HepG2 (cell line): ENCODE results near the gene RBM3. TPM values are rescaled to one million over a fixed set of nuclear protein-coding genes. Genes with fewer than 3 reads are reported as not detected.

Source experiments
- ATAC-seq: fragments of 200-7000 bp; cut with Tn5 transposase; 3 replicates; pipeline ENCODE4 v1.9.1; 2020; ENCODE audit warnings: mild to moderate bottlenecking, moderate library complexity
- BruUV-seq: library from RNA; stranded (reverse); fragments of 400-500 nt; replicated peaks from 2 replicates; lab custom pipeline; 2021; lab: Mats Ljungman, UMichigan
- CTCF ChIA-PET: fragments of 300-600 bp; formaldehyde crosslinking; extraction: SDS; loops from one replicate; lab custom pipeline; 2021; ENCODE audit warnings: low total read pairs, inconsistent platforms, low intra/inter-chr PET ratio; lab: Yijun Ruan, JAX
- POLR2A ChIA-PET: fragments of 350-600 bp; sonication (Branson Sonifier 250); formaldehyde crosslinking; loops from one replicate; lab custom pipeline; 2020; ENCODE audit warnings: antibody characterized with exemption, inconsistent platforms; lab: Yijun Ruan, JAX
- DNase-seq: peaks from one replicate; pipeline ENCODE4 v3.0.0-alpha.2; 2015; ENCODE audit warnings: low spot score
- FAIRE-seq: peaks from 3 replicates; lab custom pipeline; 2011; peaks lifted over from hg19 to GRCh38; lab: Jason Lieb, UNC
- H2AFZ ChIP-seq: one replicate; pipeline ENCODE4 v1.6.1; 2011; ENCODE audit warnings: low read length, inconsistent platforms
- H3K27ac ChIP-seq: fragments of 300-600 bp; 3 replicates; pipeline ENCODE4 v1.8.0; 2011; ENCODE audit warnings: mixed run types, mild to moderate bottlenecking, mixed read lengths, low read length, inconsistent platforms; ENCODE audit not compliant: insufficient read depth; ENCODE audit errors: extremely low read length
- H3K27me3 ChIP-seq, 2 experiments: fragments of 200-600 bp in 1 of 2; 2 replicates in 1 of 2; 3 replicates in 1 of 2; pipeline versions ENCODE4 v1.6.0 to v1.8.0; 2011; ENCODE audit warnings: low read length in 2 of 2, mild to moderate bottlenecking in 2 of 2, moderate library complexity in 2 of 2, inconsistent platforms in 1 of 2; ENCODE audit not compliant: insufficient read depth in 2 of 2, control insufficient read depth in 1 of 2
- H3K36me3 ChIP-seq, 2 experiments: fragments of 200-600 bp in 1 of 2; replicated peaks in 1 of 2; 2 replicates in 1 of 2; 3 replicates in 1 of 2; pipeline versions ENCODE4 v1.5.1 to v1.8.0; 2011; ENCODE audit warnings: low read length in 2 of 2, inconsistent platforms in 1 of 2; ENCODE audit not compliant: insufficient read depth in 2 of 2, control insufficient read depth in 1 of 2
- H3K4me1 ChIP-seq: 2 replicates; pipeline ENCODE4 v1.5.1; 2012; ENCODE audit warnings: low read length, inconsistent platforms; ENCODE audit not compliant: insufficient read depth
- H3K4me2 ChIP-seq: 2 replicates; pipeline ENCODE4 v1.6.0; 2011; ENCODE audit warnings: low read depth, low read length, inconsistent platforms
- H3K4me3 ChIP-seq, 3 experiments: fragments of 200-600 bp in 1 of 3; sonication (generic), shearing (Covaris generic) in 1 of 3; replicated peaks in 1 of 3; 2 replicates each; pipeline ENCODE4 v1.5.1; 2011 to 2016; ENCODE audit warnings: low read length in 3 of 3, inconsistent platforms in 2 of 3, low read depth in 2 of 3, mild to moderate bottlenecking in 2 of 3, control low read depth in 1 of 3, mixed read lengths in 1 of 3; ENCODE audit not compliant: insufficient read depth in 1 of 3
- H3K79me2 ChIP-seq: one replicate; pipeline ENCODE4 v1.6.1; 2011; ENCODE audit warnings: low read length, inconsistent platforms; ENCODE audit not compliant: insufficient read depth
- H3K9ac ChIP-seq: 2 replicates; pipeline ENCODE4 v1.6.0; 2011; ENCODE audit warnings: mild to moderate bottlenecking, low read depth, low read length, inconsistent platforms; ENCODE audit not compliant: insufficient read depth
- H3K9me3 ChIP-seq: 2 replicates; pipeline ENCODE4 v1.5.1; 2012; ENCODE audit warnings: mild to moderate bottlenecking, low read length
- H4K20me1 ChIP-seq: 2 replicates; pipeline ENCODE4 v1.6.0; 2011; ENCODE audit warnings: inconsistent platforms, mild to moderate bottlenecking, low read length, moderate library complexity; ENCODE audit not compliant: insufficient read depth
- ASH2L ChIP-seq: fragments of 300-600, 200-600 bp; sonication (generic); IDR thresholded peaks from 2 replicates; pipeline ENCODE4 v1.7.0; 2017; ENCODE audit warnings: low read depth, mild to moderate bottlenecking, moderate library complexity, mixed read lengths, low read length; ENCODE audit not compliant: insufficient read length
- FOXK2 ChIP-seq: fragments of 450-650 bp; IDR thresholded peaks from 2 replicates; pipeline ENCODE4 v1.6.1; 2016
- HNRNPLL ChIP-seq: fragments of 200-400 bp; formaldehyde crosslinking; IDR thresholded peaks from 2 replicates; pipeline ENCODE4 v1.6.1; 2017; ENCODE audit warnings: mild to moderate bottlenecking, low read depth, low read length; ENCODE audit not compliant: poor library complexity, severe bottlenecking
- JUNB ChIP-seq: sonication (generic); formaldehyde crosslinking; IDR thresholded peaks from 2 replicates; pipeline ENCODE4 v1.8.0; 2022; ENCODE audit warnings: missing genetic modification reagents, mild to moderate bottlenecking, borderline replicate concordance
- KMT2B ChIP-seq: IDR thresholded peaks from 2 replicates; pipeline ENCODE4 v1.6.1; 2016; ENCODE audit warnings: missing genetic modification reagents, missing compliant biosample characterization
- MAZ ChIP-seq, 2 experiments: sonication (generic) in 1 of 2; formaldehyde crosslinking in 1 of 2; IDR thresholded peaks; 2 replicates each; pipeline versions ENCODE4 v1.5.0 to v1.6.1; 2012 to 2020; ENCODE audit warnings: low read depth in 2 of 2, mild to moderate bottlenecking in 2 of 2, borderline replicate concordance in 1 of 2, improper control_type of control experiment in 1 of 2, low read length in 1 of 2, missing genetic modification reagents in 1 of 2, moderate library complexity in 1 of 2
- ZFP91 ChIP-seq: sonication (generic); formaldehyde crosslinking; IDR thresholded peaks from 2 replicates; pipeline ENCODE4 v1.9.0; 2022; ENCODE audit warnings: missing genetic modification reagents, mild to moderate bottlenecking, borderline replicate concordance
- ZFX ChIP-seq: sonication (generic); formaldehyde crosslinking; IDR thresholded peaks from 2 replicates; pipeline ENCODE4 v1.4.0; 2020; ENCODE audit warnings: mild to moderate bottlenecking, low read depth, missing genetic modification reagents, moderate library complexity
- ZNF230 ChIP-seq: sonication (generic); formaldehyde crosslinking; IDR thresholded peaks from 2 replicates; pipeline ENCODE4 v1.4.0; 2020; ENCODE audit warnings: mild to moderate bottlenecking, missing genetic modification reagents
- ZNF382 ChIP-seq: sonication (generic); formaldehyde crosslinking; IDR thresholded peaks from 2 replicates; pipeline ENCODE4 v1.5.0; 2020; ENCODE audit warnings: missing genetic modification reagents, mild to moderate bottlenecking, borderline replicate concordance
- WGBS: methylation state at CpG from one replicate; pipeline ENCODE4 v1.1.6; 2017; ENCODE audit warnings: low lambda C conversion rate; 5-methylcytosine and 5-hydroxymethylcytosine counted together
- in situ Hi-C: cut with HindIII; loops from 2 replicates; pipeline ENCODE4 v1.10.0; 2017; ENCODE audit warnings: low pct_unique_long_range_greater_than_20kb; ENCODE audit not compliant: extremely low pct_ligation_motif_present
- intact Hi-C: fragments of 100-400 bp; cut with micrococcal nuclease; formaldehyde crosslinking; loops from one replicate; pipeline ENCODE4 v1.10.0; 2022; ENCODE audit not compliant: unreplicated experiment
- polyA plus RNA-seq, 8 experiments: library from polyadenylated mRNA; depleted of rRNA in 3 of 8; stranded (reverse) in 7 of 8; unstranded in 1 of 8; fragments of >200 nt; fragmentation: Illumina TruSeq in 4 of 8; extraction: Trizol in 4 of 8; gene quantifications; 2 replicates each; pipeline versions ENCODE4 v1.2.1 to v1.2.3, GENCODE V29; 2011 to 2016; ENCODE audit warnings: low read depth in 4 of 8, missing spikeins in 1 of 8, mixed read lengths in 1 of 8; ENCODE audit not compliant: insufficient read depth in 1 of 8
- total RNA-seq, 5 experiments: library from RNA; depleted of rRNA; stranded (reverse); fragments of >200 nt; fragmentation: Illumina TruSeq; extraction: Trizol; gene quantifications; 2 replicates each; pipeline ENCODE4 v1.2.3, GENCODE V29; 2016; ENCODE audit warnings: low read depth in 1 of 5
- TF ChIP-seq, protein P1 (sequence below): sonication (generic); formaldehyde crosslinking; IDR thresholded peaks from 2 replicates; pipeline ENCODE4 v1.8.0; 2022; ENCODE audit warnings: low read depth, missing genetic modification reagents

Gene RBM3
- total and polyA plus RNA-seq, 2 of the 13 experiments (the other 11 are each of a cell fraction or from before 2014, with no cell fraction given): 123 to 182 TPM

GRCh38 chrX:48540028-48540375 is 34.3 kb upstream of the RBM3 start:
- POLR2A ChIA-PET: interaction anchor here (1.0 to 3.1 kb wide), 6 partner anchors 9 to 1893 kb away, joined by 3 to 28 read pairs (median 5); partner anchors contain the start of genes EBP and RBM3
- DNase-seq (peak; percentile 8), ATAC-seq (peak; percentile 63), FAIRE-seq (no peak)
- Histone ChIP-seq H3K27me3 (no peaks in the 10 kb centered on the region), H3K4me3 (peak overlapping the region; percentile 54 to 75 (median 69); a peak in 5 of 6 replicates), H3K9me3 (no peaks in the 10 kb centered on the region), H3K9ac (peak overlapping the region; percentile 64), H3K79me2 (peaks cover 10% of the 10 kb centered on the region), H3K36me3 (no peaks in the 10 kb centered on the region; a peak in 1 of 5 replicates), H3K4me2 (peak overlapping the region; percentile 74), H3K4me1 (peaks cover 26% of the 10 kb centered on the region), H3K27ac (peak overlapping the region; percentile 54), H2AFZ (no peak overlapping the region), H4K20me1 (no peaks in the 10 kb centered on the region)
- 29% methylated on average over 12 of the region's 12 CpGs for WGBS
- TF ChIP-seq ZFX (CRISPR knock-in tag): peak; percentile 25; the same call in 1 of the 2 replicates
- 0 out of 2 replicates have a peak, but pooled peaks have one; percentile 11 for TF ChIP-seq ZNF230
- no peak for TF ChIP-seq MAZ (IDR thresholded peaks at IDR 0.05; ENCODE audit: borderline replicate concordance, low read depth, low read length)
- TF ChIP-seq MAZ (CRISPR knock-in tag; IDR thresholded peaks at IDR 0.05; ENCODE audit: low read depth): 0 out of 2 replicates have a peak, but pooled peaks have one; percentile 3
- no peak for TF ChIP-seq HNRNPLL
- TF ChIP-seq ASH2L: peak; percentile 51
- TF ChIP-seq, protein P1, sequence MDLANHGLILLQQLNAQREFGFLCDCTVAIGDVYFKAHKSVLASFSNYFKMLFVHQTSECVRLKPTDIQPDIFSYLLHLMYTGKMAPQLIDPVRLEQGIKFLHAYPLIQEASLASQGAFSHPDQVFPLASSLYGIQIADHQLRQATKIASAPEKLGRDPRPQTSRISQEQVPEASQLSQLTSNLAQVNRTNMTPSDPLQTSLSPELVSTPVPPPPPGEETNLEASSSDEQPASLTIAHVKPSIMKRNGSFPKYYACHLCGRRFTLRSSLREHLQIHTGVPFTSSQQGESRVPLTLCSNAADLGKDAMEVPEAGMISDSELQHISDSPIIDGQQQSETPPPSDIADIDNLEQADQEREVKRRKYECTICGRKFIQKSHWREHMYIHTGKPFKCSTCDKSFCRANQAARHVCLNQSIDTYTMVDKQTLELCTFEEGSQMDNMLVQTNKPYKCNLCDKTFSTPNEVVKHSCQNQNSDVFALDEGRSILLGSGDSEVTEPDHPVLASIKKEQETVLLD (CRISPR knock-in tag): no peak
- TF ChIP-seq ZNF382 (CRISPR knock-in tag): no peak
- 0 out of 2 replicates have a peak, but pooled peaks have one; percentile 0 for TF ChIP-seq KMT2B
- TF ChIP-seq FOXK2: no peak
- peak; percentile 8; the same call in 1 of the 2 replicates for TF ChIP-seq ZFP91 (CRISPR knock-in tag)
- no peak for TF ChIP-seq JUNB (CRISPR knock-in tag)
- BruUV-seq: no TSS peak
- in situ Hi-C loops: no loop called here
- intact Hi-C loops: no loop called here
- CTCF ChIA-PET: no interaction called here
